Muscle layer of duodenum (tissue), 2 donors: ENCODE data around the gene PHOX2A.

Experiments
- H3K27ac ChIP-seq: one replicate; pipeline ENCODE4 v1.7.0; 2013; ENCODE audit warnings: mild to moderate bottlenecking, low read length
- H3K27me3 ChIP-seq: one replicate; pipeline ENCODE4 v1.7.0; 2013; ENCODE audit warnings: low read depth, mild to moderate bottlenecking, control low read depth, low read length
- H3K36me3 ChIP-seq, 2 donors: one replicate each; pipeline ENCODE4 v1.7.0; 2013; ENCODE audit warnings: low read length in 2 of 2, control low read depth in 1 of 2, mild to moderate bottlenecking in 1 of 2; ENCODE audit not compliant: insufficient read depth in 2 of 2, control insufficient read depth in 1 of 2
- H3K4me1 ChIP-seq, 2 donors: one replicate each; pipeline ENCODE4 v1.7.0; 2013; ENCODE audit warnings: low read length in 2 of 2, mild to moderate bottlenecking in 2 of 2, control low read depth in 1 of 2, moderate library complexity in 1 of 2; ENCODE audit not compliant: insufficient read depth in 2 of 2, control insufficient read depth in 1 of 2
- H3K4me3 ChIP-seq, 2 donors: one replicate each; pipeline ENCODE4 v1.7.0; 2013; ENCODE audit warnings: low read length in 2 of 2, low read depth in 1 of 2, mild to moderate bottlenecking in 1 of 2
- H3K9me3 ChIP-seq, 2 donors: one replicate each; pipeline ENCODE4 v1.7.0; 2013; ENCODE audit warnings: low read length in 2 of 2, control low read depth in 1 of 2, mild to moderate bottlenecking in 1 of 2; ENCODE audit not compliant: control insufficient read depth in 1 of 2
- donor health status: healthy.

The PHOX2A gene

GRCh38 chr11:72249961-72250360 is 6.0 kb upstream of the PHOX2A start:
- H3K9me3 ChIP-seq, result no peaks in the 10 kb centered on the region
- H3K36me3 ChIP-seq, result no peaks in the 10 kb centered on the region
- no peaks in the 10 kb centered on the region for H3K4me1 ChIP-seq
- no peak overlapping the region for H3K4me3 ChIP-seq
- H3K27ac ChIP-seq, result no peak overlapping the region
- peaks cover 31% of the 10 kb centered on the region for H3K27me3 ChIP-seq

- Histone ChIP-seq H3K9me3 (no peaks in the 10 kb centered on the region), H3K36me3 (no peaks in the 10 kb centered on the region), H3K27me3 (peaks cover 48% of the 10 kb centered on the region), H3K27ac (no peak overlapping the region), H3K4me1 (peaks cover 0 to 10% of the 10 kb centered on the region in 2 donors), H3K4me3 (no peak overlapping the region)
Measured at GRCh38 chr11:72247584-72247983, 3.6 kb upstream of the PHOX2A start.

- no peaks in the 10 kb centered on the region for H3K9me3 ChIP-seq
- H3K4me1 ChIP-seq, result peaks cover 0 to 18% of the 10 kb centered on the region in 2 donors
- no peaks in the 10 kb centered on the region for H3K36me3 ChIP-seq
- H3K27me3 ChIP-seq, result peaks cover 55% of the 10 kb centered on the region
- no peak overlapping the region for H3K27ac ChIP-seq
- no peak overlapping the region for H3K4me3 ChIP-seq
Measured at GRCh38 chr11:72245263-72245816, 1.4 kb upstream of the PHOX2A start.

GRCh38 chr11:72244361-72245262 is 636 bp upstream of the PHOX2A start:
- H3K27ac ChIP-seq, result no peak overlapping the region
- peak overlapping the region in 1 of 2 donors; percentile 19 for H3K4me3 ChIP-seq
- H3K36me3 ChIP-seq, result no peaks in the 10 kb centered on the region
- no peaks in the 10 kb centered on the region for H3K9me3 ChIP-seq
- H3K4me1 ChIP-seq, result peaks cover 0 to 23% of the 10 kb centered on the region in 2 donors
- H3K27me3 ChIP-seq, result peaks cover 53% of the 10 kb centered on the region

- no peaks in the 10 kb centered on the region for H3K36me3 ChIP-seq
- no peak overlapping the region for H3K4me3 ChIP-seq
- no peak overlapping the region for H3K27ac ChIP-seq
- H3K9me3 ChIP-seq, result no peaks in the 10 kb centered on the region
- H3K27me3 ChIP-seq, result peaks cover 46% of the 10 kb centered on the region
- H3K4me1 ChIP-seq, result peaks cover 3 to 35% of the 10 kb centered on the region in 2 donors
Measured at GRCh38 chr11:72243173-72244059, 560 bp downstream of the PHOX2A start.

- Histone ChIP-seq H3K4me1 (peaks cover 3 to 48% of the 10 kb centered on the region in 2 donors), H3K27me3 (peaks cover 44% of the 10 kb centered on the region), H3K36me3 (peaks cover under 1 to 4% of the 10 kb centered on the region in 2 donors), H3K9me3 (no peaks in the 10 kb centered on the region), H3K27ac (no peak overlapping the region), H3K4me3 (no peak overlapping the region)
Measured at GRCh38 chr11:72242141-72242540, 1.8 kb downstream of the PHOX2A start.

- peaks cover 3 to 56% of the 10 kb centered on the region in 2 donors for H3K4me1 ChIP-seq
- H3K4me3 ChIP-seq, result no peak overlapping the region
- H3K36me3 ChIP-seq, result peaks cover 7 to 12% of the 10 kb centered on the region in 2 donors
- H3K9me3 ChIP-seq, result no peaks in the 10 kb centered on the region
- H3K27ac ChIP-seq, result no peak overlapping the region
- H3K27me3 ChIP-seq, result peaks cover 40% of the 10 kb centered on the region
Measured at GRCh38 chr11:72241291-72241781, 2.6 kb downstream of the PHOX2A start.

GRCh38 chr11:72240461-72241290 is 3.3 kb downstream of the PHOX2A start:
- Histone ChIP-seq H3K9me3 (no peaks in the 10 kb centered on the region), H3K27me3 (peaks cover 33% of the 10 kb centered on the region), H3K4me3 (peak overlapping the region in 1 of 2 donors; percentile 51), H3K27ac (no peak overlapping the region), H3K36me3 (peaks cover 11 to 19% of the 10 kb centered on the region in 2 donors), H3K4me1 (peaks cover 3 to 62% of the 10 kb centered on the region in 2 donors)

- peaks cover 26% of the 10 kb centered on the region for H3K27me3 ChIP-seq
- no peaks in the 10 kb centered on the region for H3K9me3 ChIP-seq
- no peak overlapping the region for H3K27ac ChIP-seq
- H3K4me3 ChIP-seq, result peak overlapping the region in 1 of 2 donors; percentile 51
- H3K4me1 ChIP-seq, result peaks cover 3 to 70% of the 10 kb centered on the region in 2 donors
- peaks cover 15 to 26% of the 10 kb centered on the region in 2 donors for H3K36me3 ChIP-seq
Measured at GRCh38 chr11:72239849-72240460, 4.0 kb downstream of the PHOX2A start.

- H3K4me1 ChIP-seq, result peaks cover 3 to 66% of the 10 kb centered on the region in 2 donors
- no peaks in the 10 kb centered on the region for H3K9me3 ChIP-seq
- no peak overlapping the region for H3K27ac ChIP-seq
- H3K36me3 ChIP-seq, result peaks cover 17 to 31% of the 10 kb centered on the region in 2 donors
- H3K4me3 ChIP-seq, result peak overlapping the region; percentile 23 to 51
- peaks cover 20% of the 10 kb centered on the region for H3K27me3 ChIP-seq
Measured at GRCh38 chr11:72239313-72239848, 4.6 kb downstream of the PHOX2A start.
